GM23338 (cell line): ENCODE measurements around the gene HDAC1.

ENCODE experiments used
- CREB1 ChIP-seq: fragments of 250-450 bp; sonication (Bioruptor Pico); IDR thresholded peaks from 2 replicates; pipeline ENCODE4 v1.5.0; 2020; ENCODE audit warnings: low read depth, mild to moderate bottlenecking, moderate library complexity
- EZH2 ChIP-seq: fragments of 200-600 bp; sonication (generic); IDR thresholded peaks from one replicate; pipeline ENCODE4 v1.8.0; 2017; ENCODE audit warnings: antibody characterized with exemption, mild to moderate bottlenecking, low read depth; ENCODE audit not compliant: unreplicated experiment
- EZH2phosphoT487 ChIP-seq: fragments of 200-600 bp; sonication (generic); IDR thresholded peaks from one replicate; pipeline ENCODE4 v1.8.1; 2018; ENCODE audit warnings: antibody characterized with exemption; ENCODE audit not compliant: unreplicated experiment
- JUNB ChIP-seq: IDR thresholded peaks from one replicate; pipeline ENCODE4 v1.6.1; 2016; ENCODE audit warnings: antibody characterized with exemption; ENCODE audit not compliant: unreplicated experiment
- NANOG ChIP-seq: IDR thresholded peaks from 2 replicates; pipeline ENCODE4 v1.6.1; 2016; ENCODE audit warnings: antibody characterized with exemption, borderline replicate concordance
- POLR2AphosphoS5 ChIP-seq: IDR thresholded peaks from 2 replicates; pipeline ENCODE4 v1.6.1; 2016; ENCODE audit warnings: antibody characterized with exemption, low read depth
- STAT1 ChIP-seq: IDR thresholded peaks from one replicate; pipeline ENCODE4 v1.6.1; 2016; ENCODE audit warnings: antibody characterized with exemption; ENCODE audit not compliant: unreplicated experiment
- ZNF331 ChIP-seq: fragments of 250-450 bp; sonication (Bioruptor Pico); IDR thresholded peaks from 2 replicates; pipeline ENCODE4 v1.5.0; 2020; ENCODE audit warnings: low read depth, mild to moderate bottlenecking, moderate library complexity
- TF ChIP-seq, protein P1 (sequence below), 2 experiments: fragments of 200-600 bp in 1 of 2; sonication (generic) in 1 of 2; conservative IDR thresholded peaks; 2 replicates each; pipeline versions ENCODE4 v1.5.1 to v1.6.1; 2016 to 2017; ENCODE audit warnings: antibody characterized with exemption in 2 of 2, low read depth in 2 of 2, mild to moderate bottlenecking in 2 of 2, moderate library complexity in 1 of 2
- TF ChIP-seq, protein P2 (sequence below): IDR thresholded peaks from one replicate; pipeline ENCODE4 v1.6.1; 2018; ENCODE audit warnings: antibody characterized with exemption; ENCODE audit not compliant: unreplicated experiment
- TF ChIP-seq, protein P3 (sequence below): IDR thresholded peaks from 2 replicates; pipeline ENCODE4 v1.6.1; 2016; ENCODE audit warnings: antibody characterized with exemption

DNA sequence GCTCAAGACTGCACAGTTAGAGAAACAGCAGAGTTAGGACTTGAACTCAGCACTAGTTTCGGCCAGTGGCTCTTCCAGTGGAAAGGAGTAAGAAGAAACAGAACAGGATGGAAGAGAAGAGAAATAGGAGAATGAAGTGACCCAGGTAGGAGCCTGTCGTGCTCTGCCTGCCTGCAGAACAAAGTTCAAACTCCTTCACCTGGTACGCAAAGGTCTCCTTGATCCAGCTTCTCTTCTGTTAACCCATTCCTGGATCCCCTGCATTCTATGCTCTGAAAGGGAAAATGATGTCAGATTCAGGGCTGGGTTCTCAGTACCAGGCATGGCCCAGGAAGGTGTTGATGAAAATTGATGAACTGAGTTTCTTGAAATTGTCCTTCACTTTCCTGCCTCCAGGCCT, 66.6 kb downstream of the HDAC1 start:
- TF ChIP-seq, protein P1, sequence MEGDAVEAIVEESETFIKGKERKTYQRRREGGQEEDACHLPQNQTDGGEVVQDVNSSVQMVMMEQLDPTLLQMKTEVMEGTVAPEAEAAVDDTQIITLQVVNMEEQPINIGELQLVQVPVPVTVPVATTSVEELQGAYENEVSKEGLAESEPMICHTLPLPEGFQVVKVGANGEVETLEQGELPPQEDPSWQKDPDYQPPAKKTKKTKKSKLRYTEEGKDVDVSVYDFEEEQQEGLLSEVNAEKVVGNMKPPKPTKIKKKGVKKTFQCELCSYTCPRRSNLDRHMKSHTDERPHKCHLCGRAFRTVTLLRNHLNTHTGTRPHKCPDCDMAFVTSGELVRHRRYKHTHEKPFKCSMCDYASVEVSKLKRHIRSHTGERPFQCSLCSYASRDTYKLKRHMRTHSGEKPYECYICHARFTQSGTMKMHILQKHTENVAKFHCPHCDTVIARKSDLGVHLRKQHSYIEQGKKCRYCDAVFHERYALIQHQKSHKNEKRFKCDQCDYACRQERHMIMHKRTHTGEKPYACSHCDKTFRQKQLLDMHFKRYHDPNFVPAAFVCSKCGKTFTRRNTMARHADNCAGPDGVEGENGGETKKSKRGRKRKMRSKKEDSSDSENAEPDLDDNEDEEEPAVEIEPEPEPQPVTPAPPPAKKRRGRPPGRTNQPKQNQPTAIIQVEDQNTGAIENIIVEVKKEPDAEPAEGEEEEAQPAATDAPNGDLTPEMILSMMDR (conservative IDR thresholded peaks at IDR 0.05; ENCODE audit: low read depth in 2 of 2), result no peak
- no peak for TF ChIP-seq EZH2phosphoT487
- no peak for TF ChIP-seq EZH2
- TF ChIP-seq POLR2AphosphoS5, result no peak
- no peak for TF ChIP-seq CREB1 (CRISPR knock-in tag)
- TF ChIP-seq JUNB, result no peak
- TF ChIP-seq, protein P2, sequence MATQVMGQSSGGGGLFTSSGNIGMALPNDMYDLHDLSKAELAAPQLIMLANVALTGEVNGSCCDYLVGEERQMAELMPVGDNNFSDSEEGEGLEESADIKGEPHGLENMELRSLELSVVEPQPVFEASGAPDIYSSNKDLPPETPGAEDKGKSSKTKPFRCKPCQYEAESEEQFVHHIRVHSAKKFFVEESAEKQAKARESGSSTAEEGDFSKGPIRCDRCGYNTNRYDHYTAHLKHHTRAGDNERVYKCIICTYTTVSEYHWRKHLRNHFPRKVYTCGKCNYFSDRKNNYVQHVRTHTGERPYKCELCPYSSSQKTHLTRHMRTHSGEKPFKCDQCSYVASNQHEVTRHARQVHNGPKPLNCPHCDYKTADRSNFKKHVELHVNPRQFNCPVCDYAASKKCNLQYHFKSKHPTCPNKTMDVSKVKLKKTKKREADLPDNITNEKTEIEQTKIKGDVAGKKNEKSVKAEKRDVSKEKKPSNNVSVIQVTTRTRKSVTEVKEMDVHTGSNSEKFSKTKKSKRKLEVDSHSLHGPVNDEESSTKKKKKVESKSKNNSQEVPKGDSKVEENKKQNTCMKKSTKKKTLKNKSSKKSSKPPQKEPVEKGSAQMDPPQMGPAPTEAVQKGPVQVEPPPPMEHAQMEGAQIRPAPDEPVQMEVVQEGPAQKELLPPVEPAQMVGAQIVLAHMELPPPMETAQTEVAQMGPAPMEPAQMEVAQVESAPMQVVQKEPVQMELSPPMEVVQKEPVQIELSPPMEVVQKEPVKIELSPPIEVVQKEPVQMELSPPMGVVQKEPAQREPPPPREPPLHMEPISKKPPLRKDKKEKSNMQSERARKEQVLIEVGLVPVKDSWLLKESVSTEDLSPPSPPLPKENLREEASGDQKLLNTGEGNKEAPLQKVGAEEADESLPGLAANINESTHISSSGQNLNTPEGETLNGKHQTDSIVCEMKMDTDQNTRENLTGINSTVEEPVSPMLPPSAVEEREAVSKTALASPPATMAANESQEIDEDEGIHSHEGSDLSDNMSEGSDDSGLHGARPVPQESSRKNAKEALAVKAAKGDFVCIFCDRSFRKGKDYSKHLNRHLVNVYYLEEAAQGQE, result no peak
- TF ChIP-seq, protein P3, sequence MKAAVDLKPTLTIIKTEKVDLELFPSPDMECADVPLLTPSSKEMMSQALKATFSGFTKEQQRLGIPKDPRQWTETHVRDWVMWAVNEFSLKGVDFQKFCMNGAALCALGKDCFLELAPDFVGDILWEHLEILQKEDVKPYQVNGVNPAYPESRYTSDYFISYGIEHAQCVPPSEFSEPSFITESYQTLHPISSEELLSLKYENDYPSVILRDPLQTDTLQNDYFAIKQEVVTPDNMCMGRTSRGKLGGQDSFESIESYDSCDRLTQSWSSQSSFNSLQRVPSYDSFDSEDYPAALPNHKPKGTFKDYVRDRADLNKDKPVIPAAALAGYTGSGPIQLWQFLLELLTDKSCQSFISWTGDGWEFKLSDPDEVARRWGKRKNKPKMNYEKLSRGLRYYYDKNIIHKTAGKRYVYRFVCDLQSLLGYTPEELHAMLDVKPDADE, result no peak
- TF ChIP-seq STAT1, result no peak
- TF ChIP-seq NANOG, result no peak
- TF ChIP-seq ZNF331 (CRISPR knock-in tag), result no peak
